Measurements from ENCODE around the gene JAM3. TPM values are rescaled to one million over a fixed set of nuclear protein-coding genes. Genes with fewer than 3 reads are reported as not detected.

JAM3 gene
- polyA plus RNA-seq, 1 of the 3 experiments (the other 2 are of a cell fraction): 56.8 TPM

GRCh38 chr11:134146598-134146997, 77.7 kb downstream of the JAM3 start:
- Histone ChIP-seq H3F3A (replicated peaks; ENCODE audit: insufficient read depth) (no peaks in the 10 kb centered on the region), H4K20me1 (ENCODE audit: insufficient read depth) (0 out of 2 replicates have a peak, but pooled peaks cover 2% of the 10 kb centered on the region), H3K79me2 (ENCODE audit: insufficient read depth) (no peaks in the 10 kb centered on the region), H3K36me3 (replicated peaks in 1 of 2; ENCODE audit: control insufficient read depth in 1 of 2, insufficient read depth in 2 of 2, low read length in 1 of 2) (peaks cover 40 to 54% of the 10 kb centered on the region in 2 experiments), H3K9me3 (no peaks in the 10 kb centered on the region), H3K4me2 (no peak overlapping the region), H3K27me3 (ENCODE audit: insufficient read depth) (no peaks in the 10 kb centered on the region), H2AFZ (ENCODE audit: low read depth) (no peak overlapping the region), H3K4me3 (ENCODE audit: low read depth in 2 of 2, low read length in 1 of 2) (no peak overlapping the region), H3K9ac (no peak overlapping the region), H3K4me1 (ENCODE audit: control insufficient read depth in 1 of 2, insufficient read depth in 2 of 2, low read depth in 1 of 2, low read length in 1 of 2) (no peaks in the 10 kb centered on the region; a peak in 1 of 4 replicates), H3K27ac (ENCODE audit: low read depth in 2 of 2, low read length in 1 of 2) (no peak overlapping the region), H3K9me2 (no peaks in the 10 kb centered on the region)
- no peak for DNase-seq
- TF ChIP-seq JUND (IDR thresholded peaks at IDR 0.05) (no peak), POLR2AphosphoS5 (IDR thresholded peaks at IDR 0.05; ENCODE audit: low read depth, low read length) (no peak), SMC3 (IDR thresholded peaks at IDR 0.05; ENCODE audit: low read depth, low read length) (no peak), RFX5 (IDR thresholded peaks at IDR 0.05; ENCODE audit: low read length) (no peak), MEF2A (IDR thresholded peaks at IDR 0.05; ENCODE audit: borderline replicate concordance, low read depth) (no peak), GABPA (IDR thresholded peaks at IDR 0.05; ENCODE audit: low read depth) (no peak), FOXM1 (IDR thresholded peaks at IDR 0.05; ENCODE audit: low read depth) (no peak), SIN3A (IDR thresholded peaks at IDR 0.05; ENCODE audit: borderline replicate concordance, low read depth, low read length) (no peak)
- TF ChIP-seq, protein P1, sequence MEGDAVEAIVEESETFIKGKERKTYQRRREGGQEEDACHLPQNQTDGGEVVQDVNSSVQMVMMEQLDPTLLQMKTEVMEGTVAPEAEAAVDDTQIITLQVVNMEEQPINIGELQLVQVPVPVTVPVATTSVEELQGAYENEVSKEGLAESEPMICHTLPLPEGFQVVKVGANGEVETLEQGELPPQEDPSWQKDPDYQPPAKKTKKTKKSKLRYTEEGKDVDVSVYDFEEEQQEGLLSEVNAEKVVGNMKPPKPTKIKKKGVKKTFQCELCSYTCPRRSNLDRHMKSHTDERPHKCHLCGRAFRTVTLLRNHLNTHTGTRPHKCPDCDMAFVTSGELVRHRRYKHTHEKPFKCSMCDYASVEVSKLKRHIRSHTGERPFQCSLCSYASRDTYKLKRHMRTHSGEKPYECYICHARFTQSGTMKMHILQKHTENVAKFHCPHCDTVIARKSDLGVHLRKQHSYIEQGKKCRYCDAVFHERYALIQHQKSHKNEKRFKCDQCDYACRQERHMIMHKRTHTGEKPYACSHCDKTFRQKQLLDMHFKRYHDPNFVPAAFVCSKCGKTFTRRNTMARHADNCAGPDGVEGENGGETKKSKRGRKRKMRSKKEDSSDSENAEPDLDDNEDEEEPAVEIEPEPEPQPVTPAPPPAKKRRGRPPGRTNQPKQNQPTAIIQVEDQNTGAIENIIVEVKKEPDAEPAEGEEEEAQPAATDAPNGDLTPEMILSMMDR (IDR thresholded peaks at IDR 0.05): no peak
- TF ChIP-seq, protein P2, sequence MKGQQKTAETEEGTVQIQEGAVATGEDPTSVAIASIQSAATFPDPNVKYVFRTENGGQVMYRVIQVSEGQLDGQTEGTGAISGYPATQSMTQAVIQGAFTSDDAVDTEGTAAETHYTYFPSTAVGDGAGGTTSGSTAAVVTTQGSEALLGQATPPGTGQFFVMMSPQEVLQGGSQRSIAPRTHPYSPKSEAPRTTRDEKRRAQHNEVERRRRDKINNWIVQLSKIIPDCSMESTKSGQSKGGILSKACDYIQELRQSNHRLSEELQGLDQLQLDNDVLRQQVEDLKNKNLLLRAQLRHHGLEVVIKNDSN (IDR thresholded peaks at IDR 0.05; ENCODE audit: borderline replicate concordance, low read depth): no peak
- ChIA-PET POLR2A (no interaction called here), CTCF (interaction anchor here (1.0 to 1.8 kb wide), 3 partner anchors 96 to 219 kb away, joined by 4 to 8 read pairs (median 6); no protein-coding TSS in a partner anchor)
- WGBS (ENCODE audit: low lambda C conversion rate): 100% methylated on average over 3 of the region's 3 CpGs

DNA sequence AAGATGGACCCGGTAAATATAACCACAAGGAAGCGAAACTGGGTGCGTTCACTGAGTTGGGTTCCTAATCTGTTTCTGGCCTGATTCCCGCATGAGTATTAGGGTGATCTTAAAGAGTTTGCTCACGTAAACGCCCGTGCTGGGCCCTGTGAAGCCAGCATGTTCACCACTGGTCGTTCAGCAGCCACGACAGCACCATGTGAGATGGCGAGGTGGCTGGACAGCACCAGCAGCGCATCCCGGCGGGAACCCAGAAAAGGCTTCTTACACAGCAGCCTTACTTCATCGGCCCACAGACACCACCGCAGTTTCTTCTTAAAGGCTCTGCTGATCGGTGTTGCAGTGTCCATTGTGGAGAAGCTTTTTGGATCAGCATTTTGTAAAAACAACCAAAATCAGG, 80.5 kb downstream of the JAM3 start:
- no peak overlapping the region for H3K27ac ChIP-seq (ENCODE audit: low read depth in 2 of 2, low read length in 1 of 2)
- TF ChIP-seq, protein P3, sequence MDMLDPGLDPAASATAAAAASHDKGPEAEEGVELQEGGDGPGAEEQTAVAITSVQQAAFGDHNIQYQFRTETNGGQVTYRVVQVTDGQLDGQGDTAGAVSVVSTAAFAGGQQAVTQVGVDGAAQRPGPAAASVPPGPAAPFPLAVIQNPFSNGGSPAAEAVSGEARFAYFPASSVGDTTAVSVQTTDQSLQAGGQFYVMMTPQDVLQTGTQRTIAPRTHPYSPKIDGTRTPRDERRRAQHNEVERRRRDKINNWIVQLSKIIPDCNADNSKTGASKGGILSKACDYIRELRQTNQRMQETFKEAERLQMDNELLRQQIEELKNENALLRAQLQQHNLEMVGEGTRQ (IDR thresholded peaks at IDR 0.05; ENCODE audit: borderline replicate concordance, low read depth, low read length): no peak
- TF ChIP-seq YY1 (IDR thresholded peaks at IDR 0.05; ENCODE audit: low read depth): no peak
- TF ChIP-seq MXI1 (IDR thresholded peaks at IDR 0.05; ENCODE audit: low read depth, low read length): no peak
- TF ChIP-seq GATA2 (CRISPR knock-in tag; IDR thresholded peaks at IDR 0.05): no peak
- TF ChIP-seq TEAD4 (IDR thresholded peaks at IDR 0.05; ENCODE audit: borderline replicate concordance, insufficient read depth): no peak
- no peak for TF ChIP-seq MEF2A (IDR thresholded peaks at IDR 0.05; ENCODE audit: borderline replicate concordance, low read depth)
- TF ChIP-seq MAX (IDR thresholded peaks at IDR 0.05; ENCODE audit: low read depth): no peak
- TF ChIP-seq ZBTB33 (IDR thresholded peaks at IDR 0.05; ENCODE audit: borderline replicate concordance, low read depth): no peak
- no peak for TF ChIP-seq NRF1 (IDR thresholded peaks at IDR 0.05; ENCODE audit: low read depth, low read length)
- no peaks in the 10 kb centered on the region for H4K20me1 ChIP-seq (ENCODE audit: insufficient read depth)
- H3K4me3 ChIP-seq (ENCODE audit: low read depth in 2 of 2, low read length in 1 of 2): no peak overlapping the region
- no peak for DNase-seq
- H3K9ac ChIP-seq: no peak overlapping the region
- no peaks in the 10 kb centered on the region for H3K9me2 ChIP-seq
- ChIA-PET POLR2A (no interaction called here), CTCF (interaction anchor here (0.8 to 1.6 kb wide), 2 partner anchors 10 to 22 kb away, joined by 3 to 5 read pairs; no protein-coding TSS in a partner anchor)
- no peaks in the 10 kb centered on the region for H3K9me3 ChIP-seq
- H3K79me2 ChIP-seq (ENCODE audit: insufficient read depth): no peaks in the 10 kb centered on the region
- H3K27me3 ChIP-seq (ENCODE audit: insufficient read depth): no peaks in the 10 kb centered on the region
- no peaks in the 10 kb centered on the region for H3F3A ChIP-seq (replicated peaks; ENCODE audit: insufficient read depth)
- H3K4me1 ChIP-seq (ENCODE audit: control insufficient read depth in 1 of 2, insufficient read depth in 2 of 2, low read depth in 1 of 2, low read length in 1 of 2): no peaks in the 10 kb centered on the region; a peak in 1 of 4 replicates
- WGBS (ENCODE audit: low lambda C conversion rate): 96% methylated on average over 16 of the region's 16 CpGs
- H2AFZ ChIP-seq (ENCODE audit: low read depth): no peak overlapping the region
- H3K4me2 ChIP-seq: no peak overlapping the region
- H3K36me3 ChIP-seq (replicated peaks in 1 of 2; ENCODE audit: control insufficient read depth in 1 of 2, insufficient read depth in 2 of 2, low read length in 1 of 2): peaks cover 37 to 70% of the 10 kb centered on the region in 2 experiments
